T-helper 22 cell (primary cell): Measurements from ENCODE around the gene RAB3A.
"Not testable (repeated sequence)": the region's sequence is repeated elsewhere in the genome, so short reads cannot be mapped to it uniquely, and the experiment has no call there.

Experiments
- DNase-seq: peaks from one replicate; pipeline ENCODE4 v3.0.0-alpha.2; 2020; ENCODE audit warnings: low read depth

Gene RAB3A

DNA sequence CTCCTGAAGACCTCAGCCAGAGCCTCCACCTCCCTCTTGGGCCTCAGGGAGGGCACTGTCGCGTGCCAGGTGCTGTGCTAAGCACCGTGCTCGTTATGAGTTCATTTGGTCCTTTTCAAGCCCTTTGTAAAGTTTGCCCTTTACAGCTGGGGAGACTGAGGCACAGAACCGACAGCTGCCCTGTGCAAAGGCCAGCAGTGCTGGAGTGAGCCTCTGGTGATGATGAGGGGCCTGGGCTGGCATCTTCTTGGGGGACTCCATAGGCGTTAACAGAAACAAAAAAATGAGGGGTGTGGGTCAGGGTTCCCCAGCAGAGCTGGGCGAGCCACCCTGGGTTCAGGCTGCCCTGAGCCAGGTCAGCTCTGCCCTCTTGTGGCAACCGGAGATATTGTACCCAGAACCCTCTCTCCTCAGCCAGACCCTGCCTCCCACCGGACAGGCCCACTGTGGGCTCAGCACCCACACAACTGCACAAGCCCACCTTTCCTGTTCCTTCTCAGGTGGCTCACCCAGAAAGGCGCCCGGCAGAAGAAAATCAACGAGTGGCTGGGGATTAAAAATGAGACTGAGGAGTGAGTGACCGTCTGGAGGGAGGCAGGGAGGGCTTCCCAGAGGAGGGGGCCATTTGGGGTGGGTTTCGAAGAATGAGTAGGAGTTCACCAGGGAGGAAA lies 35.7 kb downstream of the RAB3A start:
- DNase-seq = no peak

DNA sequence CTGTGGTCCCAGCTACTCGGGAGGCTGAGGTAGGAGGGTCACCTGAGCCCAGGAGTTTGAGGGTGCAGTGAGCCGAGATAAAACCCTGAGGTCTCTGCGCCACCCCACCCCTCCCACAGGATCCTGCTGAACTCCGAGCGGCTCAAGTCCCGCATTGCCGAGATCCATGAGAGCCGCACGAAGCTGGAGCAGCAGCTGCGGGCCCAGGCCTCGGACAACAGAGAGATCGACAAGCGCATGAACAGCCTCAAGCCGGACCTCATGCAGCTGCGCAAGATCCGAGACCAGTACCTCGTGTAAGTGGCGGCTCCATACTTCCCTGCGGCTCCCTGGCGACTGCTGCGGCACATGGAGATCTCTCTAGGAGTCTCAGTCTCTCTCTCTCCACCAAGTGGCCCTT lies 36.8 kb downstream of the RAB3A start:
- DNase-seq = no peak

DNA sequence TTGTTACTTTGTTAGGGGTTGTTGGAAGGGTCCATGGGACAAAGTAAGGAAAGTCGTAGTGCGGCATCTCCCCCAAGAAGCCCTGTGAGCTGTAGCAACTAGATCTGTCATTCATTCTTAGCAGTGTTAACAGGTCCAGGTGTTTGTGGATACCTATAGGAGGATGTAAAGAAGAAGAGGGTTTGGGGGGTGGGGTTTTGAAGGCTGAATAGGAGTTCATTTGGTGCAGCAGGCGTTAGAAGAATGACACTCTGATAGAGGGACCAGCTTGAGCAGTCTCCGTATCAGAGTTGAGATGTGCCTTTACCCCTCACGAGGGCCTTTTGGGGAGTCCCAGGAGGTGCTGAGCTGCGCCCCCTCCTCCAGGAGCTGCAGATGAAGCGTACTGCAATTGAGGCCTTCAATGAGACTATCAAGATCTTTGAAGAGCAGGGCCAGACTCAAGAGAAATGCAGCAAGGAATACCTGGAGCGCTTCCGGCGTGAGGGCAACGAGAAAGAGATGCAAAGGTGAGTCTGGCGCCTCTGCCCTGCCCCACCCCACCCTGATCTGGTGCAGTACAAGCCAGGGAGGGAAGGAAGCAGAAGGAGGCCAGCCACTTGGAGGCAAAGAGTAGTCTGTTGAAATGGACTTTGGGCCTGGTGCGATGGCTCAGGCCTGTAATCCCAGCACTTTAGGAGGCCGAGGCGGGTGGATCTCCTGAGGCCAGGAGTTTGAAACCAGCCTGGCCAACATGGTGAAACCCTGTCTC lies 37.9 kb downstream of the RAB3A start:
- DNase-seq = no peak

DNA sequence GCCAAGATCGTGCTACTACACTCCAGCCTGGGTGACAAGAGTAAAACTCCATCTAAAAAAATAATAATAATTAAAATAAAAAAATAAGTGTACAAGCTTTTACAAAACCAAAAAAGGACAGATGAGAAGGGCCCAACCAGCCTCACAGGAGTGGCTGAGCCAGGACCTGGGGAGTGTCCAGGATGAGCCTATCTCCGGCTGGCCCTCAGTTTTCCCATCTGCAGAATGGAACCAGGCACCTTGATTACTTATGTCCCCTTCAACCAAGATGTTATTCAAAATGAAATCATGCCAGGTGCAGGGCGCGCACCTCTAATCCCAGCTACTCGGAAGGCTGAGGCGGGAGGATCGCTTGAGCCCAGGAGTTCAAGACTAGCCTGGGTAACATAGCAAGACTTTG lies 39.8 kb downstream of the RAB3A start:
- DNase-seq = no peak

DNA sequence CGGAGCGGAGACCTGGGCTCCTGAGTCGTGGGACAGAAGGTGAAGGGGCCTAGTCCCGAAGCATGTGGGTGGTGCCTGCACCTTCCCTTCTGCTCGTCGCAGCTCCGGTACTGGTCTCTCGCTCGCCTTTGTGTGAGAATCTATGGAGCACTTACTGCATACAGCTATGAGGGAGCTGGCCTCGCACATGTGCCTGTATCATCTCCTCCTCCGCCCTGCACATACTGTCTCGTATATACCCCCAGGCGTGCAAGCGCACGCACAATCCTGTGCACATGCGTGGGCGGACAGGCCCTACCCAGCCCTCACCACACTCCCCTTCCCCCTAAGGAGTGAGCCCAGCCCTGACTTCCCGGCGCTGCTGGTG lies 42.2 kb downstream of the RAB3A start:
- no peak for DNase-seq

DNA sequence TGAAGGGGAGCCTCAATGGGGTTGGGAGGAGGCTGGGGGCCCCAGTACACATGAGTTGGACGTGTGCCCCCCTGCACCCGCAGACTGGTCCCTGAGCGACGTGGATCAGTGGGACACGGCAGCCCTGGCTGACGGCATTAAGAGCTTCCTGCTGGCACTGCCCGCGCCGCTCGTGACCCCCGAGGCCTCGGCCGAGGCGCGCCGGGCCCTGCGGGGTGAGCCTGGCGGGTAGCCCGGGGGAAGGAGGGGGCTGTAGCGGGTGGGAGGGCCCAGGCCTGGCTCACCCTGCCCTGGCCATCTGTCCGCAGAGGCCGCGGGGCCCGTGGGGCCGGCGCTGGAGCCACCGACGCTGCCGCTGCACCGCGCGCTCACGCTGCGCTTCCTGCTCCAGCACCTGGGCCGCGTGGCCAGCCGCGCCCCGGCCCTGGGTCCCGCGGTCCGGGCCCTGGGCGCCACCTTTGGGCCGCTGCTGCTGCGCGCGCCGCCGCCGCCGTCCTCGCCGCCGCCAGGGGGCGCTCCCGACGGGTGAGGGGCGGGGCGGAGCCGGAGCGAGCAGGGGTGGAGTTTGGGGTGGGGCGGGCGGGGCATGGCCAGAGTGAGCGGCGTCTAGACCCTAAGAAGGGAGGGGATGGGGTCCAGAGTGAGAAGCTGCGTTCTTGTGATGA lies 42.7 kb downstream of the RAB3A start:
- peak; percentile 62 for DNase-seq

DNA sequence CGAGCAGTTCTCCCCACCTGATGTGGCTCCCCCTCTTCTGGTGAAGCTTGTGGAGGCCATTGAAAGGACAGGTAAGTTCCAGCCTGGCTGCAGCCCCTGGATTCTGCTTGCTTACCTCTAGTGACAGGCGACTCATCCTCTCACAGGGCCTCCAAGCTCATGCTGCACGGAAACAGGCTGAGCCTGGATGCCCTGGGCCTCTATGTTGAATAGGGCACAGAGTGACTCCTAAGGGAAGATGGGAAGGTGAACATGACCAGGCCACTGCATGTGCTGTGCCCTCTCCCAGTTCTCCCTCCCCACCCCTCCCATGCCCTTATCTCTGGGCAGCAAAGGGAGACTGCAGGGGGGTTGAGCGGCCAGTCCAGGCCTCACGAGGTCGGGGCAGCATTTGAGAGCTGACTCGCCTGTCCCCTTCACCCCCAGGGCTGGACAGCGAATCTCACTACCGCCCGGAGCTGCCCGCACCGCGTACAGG lies 43.3 kb downstream of the RAB3A start:
- no peak for DNase-seq

DNA sequence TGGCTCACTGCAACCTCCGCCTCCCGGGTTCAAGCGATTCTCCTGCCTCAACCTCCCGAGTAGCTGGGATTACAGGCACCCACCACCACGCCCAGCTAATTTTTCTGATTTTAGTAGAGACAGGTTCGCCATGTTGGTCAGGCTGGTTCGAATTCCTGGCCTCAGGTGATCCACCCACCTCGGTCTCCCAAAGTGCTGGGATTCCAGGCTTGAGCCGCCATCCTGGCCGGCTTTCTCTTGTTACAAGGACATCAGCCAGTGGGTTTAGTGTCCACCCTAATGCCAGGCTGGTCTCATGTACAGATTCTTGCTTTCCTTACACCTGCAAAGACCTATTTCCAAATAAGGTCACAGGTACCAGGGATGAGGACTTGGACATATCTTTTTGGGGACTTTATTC lies 44.0 kb downstream of the RAB3A start:
- no peak for DNase-seq

DNA sequence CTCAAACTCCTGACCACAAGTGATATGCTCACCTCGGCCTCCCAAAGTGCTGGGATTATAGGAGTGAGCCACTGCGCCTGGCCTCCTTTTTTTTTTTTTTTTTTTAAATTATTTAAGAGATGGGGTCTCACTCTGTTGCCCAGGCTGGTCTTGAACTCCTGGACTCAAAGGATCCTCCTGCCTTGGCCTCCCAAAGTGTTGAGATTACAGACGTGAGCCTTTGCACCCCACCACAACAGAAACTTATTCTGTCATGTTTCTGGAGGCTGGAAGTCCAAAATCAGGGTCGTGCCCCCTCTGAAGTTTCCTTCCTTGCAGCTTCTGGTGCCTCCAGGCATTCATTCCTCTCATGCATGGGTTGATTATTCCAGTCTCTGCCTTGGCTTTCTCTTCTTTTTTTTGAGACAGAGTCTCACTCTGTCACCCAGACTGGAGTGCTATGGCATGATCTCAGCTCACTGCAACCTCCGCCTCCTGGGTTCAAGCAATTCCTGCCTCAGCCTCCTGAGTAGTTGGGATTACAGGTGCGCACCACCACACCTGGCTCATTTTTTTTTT lies 44.7 kb downstream of the RAB3A start:
- not testable (repeated sequence) for DNase-seq

DNA sequence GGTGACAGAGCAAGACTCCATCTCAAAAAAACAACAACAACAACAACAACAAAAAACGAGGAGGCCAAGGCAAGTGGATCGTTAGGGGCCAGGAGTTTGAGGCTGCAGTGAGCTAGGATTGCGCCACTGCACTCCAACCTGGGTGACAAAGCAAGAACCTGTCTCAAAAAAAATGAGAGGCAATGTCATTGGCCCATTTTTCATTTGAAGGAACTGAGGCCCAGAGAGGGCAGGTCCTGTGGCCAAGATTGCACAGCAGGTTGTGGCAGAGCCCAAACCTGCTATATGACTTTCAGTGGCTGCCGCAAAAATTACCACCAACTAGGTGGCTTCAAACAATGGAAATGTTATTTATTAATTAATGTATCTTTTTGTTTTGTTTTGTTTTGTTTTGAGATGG lies 45.4 kb downstream of the RAB3A start:
- DNase-seq = no peak

DNA sequence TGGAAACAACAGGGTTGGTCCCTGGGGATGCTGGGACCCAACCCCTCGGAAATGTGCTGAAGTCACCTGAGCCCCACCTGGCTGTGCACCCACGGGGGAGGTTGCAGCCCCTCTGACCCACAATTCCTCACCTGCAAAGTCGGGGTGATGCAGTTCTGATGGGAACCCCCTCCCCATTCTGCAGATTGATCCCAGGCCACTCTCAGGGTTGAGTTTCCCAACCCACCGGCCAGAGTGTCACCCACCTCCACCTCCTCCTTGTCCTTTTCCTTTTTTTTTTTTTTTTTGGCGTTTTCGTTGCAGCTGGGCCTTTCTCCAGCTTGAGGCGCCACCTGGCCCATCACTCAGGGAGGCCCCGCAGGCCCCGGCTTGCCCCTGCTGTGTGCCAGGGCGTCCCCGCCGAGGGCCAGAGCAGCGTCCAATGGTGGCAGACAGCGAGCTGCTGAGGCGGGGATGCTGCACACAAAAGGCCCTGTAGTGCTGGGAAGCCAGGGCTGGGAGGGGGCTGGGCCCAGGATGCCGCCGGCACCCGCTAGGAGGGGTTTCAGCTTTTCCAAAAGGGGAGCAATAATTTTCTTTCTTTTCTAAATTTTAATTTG lies 46.3 kb downstream of the RAB3A start:
- DNase-seq = no peak

DNA sequence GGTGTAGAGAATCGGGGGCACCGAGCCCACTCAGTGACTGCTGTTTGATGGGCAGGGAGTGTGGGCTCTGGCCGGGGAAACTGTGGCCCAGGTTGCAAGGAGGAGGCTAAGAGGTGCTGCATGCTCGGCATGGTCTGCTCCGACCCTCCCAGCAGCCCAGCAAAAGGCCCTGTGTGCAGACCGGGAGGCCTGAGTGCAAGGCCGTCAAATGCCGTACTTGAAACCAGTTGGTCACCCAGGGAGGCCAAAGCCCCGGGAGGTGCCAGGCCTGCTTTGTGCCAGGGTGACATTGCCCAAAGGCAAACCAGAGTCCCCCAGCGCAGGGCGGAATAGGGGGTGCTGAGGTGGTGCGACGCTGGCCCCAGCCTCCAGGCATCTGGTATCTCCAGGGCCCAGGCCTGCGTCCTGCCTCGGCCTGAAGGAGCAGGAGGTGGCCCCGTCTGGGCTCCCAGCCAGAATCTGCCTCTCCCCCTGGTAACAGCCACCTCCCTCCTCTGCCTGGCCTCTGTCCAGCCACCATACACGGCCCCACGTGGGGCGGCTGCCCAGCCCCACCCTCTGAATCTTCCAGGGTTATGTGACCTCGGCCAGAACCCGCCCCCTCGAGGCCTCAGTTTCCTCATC lies 46.9 kb downstream of the RAB3A start:
- DNase-seq = no peak

DNA sequence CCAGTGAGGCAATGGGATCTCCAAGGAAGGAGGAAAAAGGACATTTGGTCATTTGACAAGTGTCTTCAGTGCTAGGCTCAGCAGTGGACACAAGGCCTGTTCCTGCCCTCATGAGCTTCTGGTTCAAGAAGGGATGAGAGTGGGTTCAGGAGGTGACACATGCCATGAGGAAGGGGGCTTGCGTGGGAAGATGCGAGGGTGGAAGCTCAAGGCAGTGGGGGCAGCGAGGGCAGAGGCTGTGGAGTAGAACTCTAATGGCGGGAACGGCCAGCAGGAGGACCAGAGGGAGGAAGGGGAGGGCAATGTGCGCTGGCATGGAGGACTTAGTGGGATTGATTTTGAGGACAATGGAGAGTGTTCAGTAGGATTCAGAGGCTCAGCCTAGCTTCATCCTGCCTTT lies 47.6 kb downstream of the RAB3A start:
- no peak for DNase-seq

DNA sequence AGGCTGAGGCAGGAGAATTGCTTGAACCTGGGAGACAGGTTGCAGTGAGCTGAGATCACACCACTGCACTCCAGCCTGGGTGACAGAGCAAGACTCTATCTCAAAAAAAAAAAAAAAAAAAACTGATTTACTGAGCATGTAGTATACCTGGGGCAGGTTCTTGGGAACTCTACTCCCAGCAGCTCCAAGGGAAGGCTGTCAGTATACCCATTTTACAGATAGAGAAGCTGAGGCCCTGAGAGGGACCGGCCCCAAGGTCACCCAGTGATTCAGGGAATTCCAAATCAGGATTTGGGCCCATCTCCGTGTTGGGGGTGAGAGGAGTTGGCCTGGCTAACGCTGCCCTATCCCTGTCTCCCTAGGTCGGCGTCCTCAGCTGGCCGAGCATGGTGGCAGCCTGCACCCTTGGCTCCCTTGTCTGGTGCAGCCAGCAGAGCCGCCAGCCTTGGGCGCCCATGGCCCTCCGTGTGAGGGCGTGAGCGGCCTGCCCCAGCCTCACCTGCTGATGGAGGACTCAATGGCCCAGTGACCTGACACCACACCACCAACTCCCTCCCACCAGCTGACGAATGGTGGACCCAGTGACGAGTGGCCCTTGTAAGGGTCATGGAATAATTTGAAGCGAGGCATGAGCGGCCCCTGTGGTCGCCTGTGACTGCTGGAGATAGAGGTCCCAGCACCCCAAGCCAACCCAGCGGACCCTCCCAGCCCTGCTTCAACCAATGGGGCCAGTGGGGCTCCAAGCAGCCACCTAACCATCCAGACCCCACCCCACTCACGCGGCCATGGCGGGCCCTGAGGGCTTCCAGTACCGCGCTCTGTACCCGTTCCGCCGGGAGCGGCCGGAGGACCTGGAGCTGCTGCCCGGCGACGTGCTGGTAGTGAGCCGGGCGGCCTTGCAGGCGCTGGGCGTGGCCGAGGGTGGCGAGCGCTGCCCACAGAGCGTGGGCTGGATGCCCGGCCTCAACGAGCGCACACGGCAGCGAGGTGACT lies 48.5 kb downstream of the RAB3A start:
- no peak for DNase-seq

DNA sequence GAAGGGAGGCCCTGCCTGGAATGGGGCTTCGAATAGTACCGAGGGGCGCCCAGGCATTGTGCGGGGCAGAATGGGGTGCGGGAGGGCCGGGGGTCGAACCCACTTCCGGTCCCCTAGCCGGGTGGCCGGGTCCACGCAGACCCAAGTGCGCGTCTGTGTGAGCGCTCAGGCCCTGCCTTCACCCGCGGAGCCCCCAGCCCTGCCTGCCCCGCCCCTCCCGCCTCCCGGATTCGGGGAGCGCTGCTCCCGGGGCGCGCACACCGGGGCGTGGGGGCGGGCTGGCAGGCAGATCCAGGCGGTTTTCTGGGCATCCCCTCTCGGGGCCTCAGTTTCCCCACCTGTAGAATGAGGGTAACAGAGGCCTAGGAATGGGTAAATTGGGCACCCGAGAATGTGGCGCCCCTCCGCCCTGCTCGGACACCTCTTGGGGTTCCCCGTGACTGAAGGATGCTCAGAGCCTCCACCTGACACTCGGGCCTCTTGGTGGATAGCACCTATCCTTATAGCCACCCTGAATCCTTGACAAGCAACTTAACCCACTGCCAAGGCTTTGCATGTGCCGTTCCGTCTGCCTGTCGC lies 50.2 kb downstream of the RAB3A start:
- DNase-seq = no peak

DNA sequence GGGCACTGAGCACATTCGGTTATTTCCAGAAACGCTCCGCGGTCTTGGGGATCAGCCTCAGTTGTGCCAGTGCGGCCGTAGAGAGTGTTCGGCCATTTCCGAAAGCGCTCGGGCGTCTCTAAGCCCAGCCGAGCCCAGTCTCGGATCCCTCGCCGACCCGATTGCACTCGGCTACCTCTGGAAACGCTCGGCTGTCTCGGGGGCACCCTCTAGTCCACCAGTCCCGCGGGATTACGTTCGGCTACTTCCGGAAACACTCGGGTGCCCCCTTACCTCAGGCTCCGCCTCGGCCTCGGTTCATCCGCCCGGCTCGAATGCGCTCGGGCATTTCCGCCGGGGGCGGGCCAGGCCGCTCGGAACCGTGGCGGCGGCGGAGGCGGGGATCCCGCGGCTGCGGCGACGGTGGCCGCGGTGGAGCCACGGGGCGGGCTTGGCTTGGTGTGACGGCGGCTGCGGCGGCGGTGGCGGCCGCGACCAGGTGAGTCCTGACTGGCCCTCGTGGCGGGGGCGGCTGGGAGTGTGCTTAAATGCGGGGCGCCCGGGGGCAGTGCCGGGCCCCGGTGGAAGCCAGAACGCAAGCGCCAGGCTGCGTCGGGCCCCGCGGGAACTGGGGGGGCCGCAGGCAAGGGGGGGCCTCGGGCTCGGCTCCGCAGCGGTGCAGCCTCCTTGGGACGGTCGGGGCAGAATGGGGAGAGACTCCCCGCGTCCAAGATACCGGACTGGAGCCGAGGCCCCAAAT lies 50.9 kb downstream of the RAB3A start, which contains the start of gene PIK3R2:
PIK3R2 (plus strand) TSS at position 347 of the 739 bp plus-strand sequence. CDS start 2,717 bp downstream, outside the sequence.
- peak; percentile 99 for DNase-seq

DNA sequence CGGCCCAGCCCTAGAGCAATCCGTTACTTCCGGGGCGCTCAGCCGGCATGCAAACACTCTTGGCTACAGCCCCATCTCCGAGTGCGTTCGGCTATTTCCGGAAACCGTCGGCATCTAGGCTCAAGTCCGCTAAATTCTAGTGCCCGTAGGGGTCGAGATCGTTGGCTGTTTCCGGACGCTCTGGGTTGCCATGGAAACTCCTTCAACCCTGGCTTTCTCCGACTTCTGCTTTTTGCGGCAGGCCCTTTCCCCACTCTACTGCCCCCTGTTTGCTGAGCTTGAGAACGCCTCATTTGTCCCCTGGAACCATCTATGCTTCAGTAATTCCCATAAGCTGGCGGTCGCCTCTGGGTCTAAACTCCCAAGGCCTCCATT lies 51.4 kb downstream of the RAB3A start:
- DNase-seq = peak; percentile 94

DNA sequence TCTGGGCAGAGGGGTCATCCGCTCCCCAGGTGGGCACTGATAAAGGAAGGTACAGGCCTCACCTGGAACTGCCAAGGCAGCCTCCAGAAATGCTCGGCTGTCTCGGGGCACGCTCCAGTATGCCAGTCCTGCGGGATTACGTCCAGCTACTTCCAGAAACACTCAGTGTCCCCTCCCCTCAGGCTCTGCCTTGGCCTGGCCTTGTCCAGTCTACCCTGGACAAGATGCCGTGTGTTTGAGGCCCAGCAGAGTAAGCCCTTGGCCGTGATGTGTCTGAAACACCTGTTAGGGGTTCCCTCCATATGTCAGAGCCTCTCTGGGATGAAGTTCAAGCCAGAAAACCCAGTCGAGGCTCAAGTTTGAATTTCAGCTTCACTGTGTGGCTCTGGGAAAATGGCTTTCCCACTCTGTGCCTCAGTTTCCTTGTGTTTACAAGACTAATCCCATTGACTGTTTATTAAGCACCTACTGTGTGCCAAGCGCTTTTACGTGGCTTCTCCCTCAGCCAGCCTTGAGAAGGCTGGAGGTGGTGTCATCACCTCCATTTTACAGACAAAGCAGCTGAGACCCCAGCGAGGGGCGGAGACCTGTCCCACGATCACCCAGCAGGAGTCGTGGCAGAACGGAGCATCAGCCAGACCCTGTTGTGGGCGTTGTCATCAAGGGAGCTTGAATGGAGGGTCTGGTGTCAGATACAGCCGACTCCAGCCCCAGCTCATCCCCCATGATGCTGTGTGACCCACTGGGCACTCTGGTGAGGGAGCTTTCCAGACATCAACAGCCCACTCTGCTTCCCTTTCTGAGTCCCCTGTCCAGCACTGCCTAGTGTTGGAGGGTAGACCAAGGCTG lies 52.8 kb downstream of the RAB3A start:
- no peak for DNase-seq

DNA sequence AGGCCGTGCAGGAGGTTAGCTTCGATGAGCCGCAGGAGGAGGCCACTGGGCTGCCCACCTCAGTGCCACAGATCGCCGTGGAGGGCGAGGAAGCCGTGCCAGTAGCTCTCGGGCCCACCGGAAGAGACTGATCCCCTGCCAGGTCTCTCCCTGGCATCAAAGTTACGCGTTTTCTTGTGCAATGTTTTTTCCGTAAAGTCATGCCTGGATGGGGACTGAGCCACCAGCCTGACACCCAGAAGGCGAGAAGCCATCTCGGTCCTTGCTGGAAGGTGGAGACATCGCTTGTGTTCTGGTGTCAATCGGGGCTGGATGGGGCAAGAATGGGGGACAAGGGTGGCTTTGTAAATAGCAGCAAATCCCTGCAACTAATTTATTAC lies 54.3 kb downstream of the RAB3A start:
- DNase-seq = no peak
